Stimulated activated naive CD8-positive, alpha-beta T cell treated with anti-CD3 and anti-CD28 coated beads, Interleukin-15, amount 100 ng/mL, for 72 hours (primary cell): Measurements from ENCODE around the gene CCDC106.

Source experiments
- ATAC-seq: fragments of 150-1000 bp; cut with Tn5 transposase; 2 replicates; pipeline ENCODE4 v1.10.0; 2021; ENCODE audit warnings: mild to moderate bottlenecking, moderate library complexity
- DNase-seq, 2 donors: peaks; one replicate each; pipeline ENCODE4 v3.0.0; 2021 to 2022
- H3K27ac Mint-ChIP-seq, 2 donors: one replicate each; pipeline ENCODE4 v1.8.0; 2022; ENCODE audit warnings: mild to moderate bottlenecking in 2 of 2, mixed read lengths in 2 of 2, moderate library complexity in 2 of 2
- H3K27me3 Mint-ChIP-seq: one replicate; pipeline ENCODE4 v1.8.0; 2022; ENCODE audit warnings: mixed read lengths
- H3K4me1 Mint-ChIP-seq: one replicate; pipeline ENCODE4 v1.8.0; 2022; ENCODE audit warnings: mild to moderate bottlenecking, mixed read lengths
- H3K4me3 Mint-ChIP-seq, 2 donors: one replicate each; pipeline ENCODE4 v1.8.0; 2022; ENCODE audit warnings: mild to moderate bottlenecking in 2 of 2, mixed read lengths in 2 of 2, moderate library complexity in 1 of 2
- H3K9me3 Mint-ChIP-seq, 2 donors: one replicate each; pipeline ENCODE4 v1.8.0; 2022; ENCODE audit warnings: mixed read lengths in 2 of 2

Gene CCDC106

GRCh38 chr19:55661826-55662225, 13.8 kb downstream of the CCDC106 start:
- Mint-ChIP-seq H3K4me3 (no peak overlapping the region), H3K27me3 (no peaks in the 10 kb centered on the region), H3K27ac (peak overlapping the region in 1 of 2 donors; percentile 87), H3K4me1 (peaks cover 80% of the 10 kb centered on the region), H3K9me3 (no peaks in the 10 kb centered on the region)
- DNase-seq (no peak), ATAC-seq (no peak)

- DNase-seq (no peak), ATAC-seq (no peak)
- Mint-ChIP-seq H3K27ac (peak overlapping the region in 1 of 2 donors; percentile 82), H3K27me3 (no peaks in the 10 kb centered on the region), H3K4me3 (no peak overlapping the region), H3K9me3 (no peaks in the 10 kb centered on the region), H3K4me1 (peaks cover 73% of the 10 kb centered on the region)
These were observed 16.0 kb downstream of the CCDC106 start for GRCh38 chr19:55663846-55664536.

- no peak overlapping the region for H3K4me3 Mint-ChIP-seq
- no peaks in the 10 kb centered on the region for H3K27me3 Mint-ChIP-seq
- DNase-seq (no peak), ATAC-seq (no peak)
- peak overlapping the region in 1 of 2 donors; percentile 75 for H3K27ac Mint-ChIP-seq
- H3K4me1 Mint-ChIP-seq = peaks cover 77% of the 10 kb centered on the region
- H3K9me3 Mint-ChIP-seq = no peaks in the 10 kb centered on the region
These were observed 18.5 kb downstream of the CCDC106 start for GRCh38 chr19:55666343-55667005.

GRCh38 chr19:55667006-55667381, 19.0 kb downstream of the CCDC106 start:
- Mint-ChIP-seq H3K9me3 (no peaks in the 10 kb centered on the region), H3K4me1 (peaks cover 77% of the 10 kb centered on the region), H3K27ac (peak overlapping the region in 1 of 2 donors; percentile 75), H3K27me3 (no peaks in the 10 kb centered on the region), H3K4me3 (no peak overlapping the region)
- DNase-seq (no peak), ATAC-seq (no peak)

GRCh38 chr19:55667511-55667910, 19.5 kb downstream of the CCDC106 start:
- Mint-ChIP-seq H3K4me1 (peaks cover 78% of the 10 kb centered on the region), H3K27me3 (no peaks in the 10 kb centered on the region), H3K27ac (no peak overlapping the region), H3K4me3 (no peak overlapping the region), H3K9me3 (no peaks in the 10 kb centered on the region)
- ATAC-seq = no peak
- no peak for DNase-seq

- ATAC-seq (no peak), DNase-seq (no peak)
- Mint-ChIP-seq H3K4me3 (no peak overlapping the region), H3K4me1 (peaks cover 75% of the 10 kb centered on the region), H3K27ac (no peak overlapping the region), H3K27me3 (no peaks in the 10 kb centered on the region), H3K9me3 (no peaks in the 10 kb centered on the region)
These were observed 19.9 kb downstream of the CCDC106 start for GRCh38 chr19:55667958-55668357.

- Mint-ChIP-seq H3K4me3 (no peak overlapping the region), H3K4me1 (peaks cover 75% of the 10 kb centered on the region), H3K27ac (no peak overlapping the region), H3K27me3 (no peaks in the 10 kb centered on the region), H3K9me3 (no peaks in the 10 kb centered on the region)
- no peak for ATAC-seq
- DNase-seq = no peak
These were observed 20.8 kb downstream of the CCDC106 start for GRCh38 chr19:55668603-55669348.

GRCh38 chr19:55669418-55670279, 21.6 kb downstream of the CCDC106 start:
- no peak overlapping the region for H3K27ac Mint-ChIP-seq
- H3K4me1 Mint-ChIP-seq = peaks cover 76% of the 10 kb centered on the region
- ATAC-seq (no peak), DNase-seq (no peak)
- H3K27me3 Mint-ChIP-seq = no peaks in the 10 kb centered on the region
- H3K9me3 Mint-ChIP-seq = no peaks in the 10 kb centered on the region
- H3K4me3 Mint-ChIP-seq = no peak overlapping the region

- Mint-ChIP-seq H3K27ac (peak overlapping the region in 1 of 2 donors; percentile 60), H3K9me3 (no peaks in the 10 kb centered on the region), H3K4me3 (no peak overlapping the region), H3K4me1 (peaks cover 78% of the 10 kb centered on the region), H3K27me3 (no peaks in the 10 kb centered on the region)
- ATAC-seq = no peak
- DNase-seq = no peak
These were observed 22.5 kb downstream of the CCDC106 start for GRCh38 chr19:55670280-55671053.

GRCh38 chr19:55671054-55671378, 23.0 kb downstream of the CCDC106 start:
- H3K4me3 Mint-ChIP-seq = no peak overlapping the region
- DNase-seq = no peak
- H3K27me3 Mint-ChIP-seq = no peaks in the 10 kb centered on the region
- H3K9me3 Mint-ChIP-seq = no peaks in the 10 kb centered on the region
- no peak for ATAC-seq
- peak overlapping the region in 1 of 2 donors; percentile 48 for H3K27ac Mint-ChIP-seq
- peaks cover 76% of the 10 kb centered on the region for H3K4me1 Mint-ChIP-seq

GRCh38 chr19:55672418-55672817, 24.4 kb downstream of the CCDC106 start:
- Mint-ChIP-seq H3K4me3 (no peak overlapping the region), H3K27me3 (no peaks in the 10 kb centered on the region), H3K9me3 (no peaks in the 10 kb centered on the region), H3K4me1 (peaks cover 79% of the 10 kb centered on the region), H3K27ac (no peak overlapping the region)
- no peak for DNase-seq
- no peak for ATAC-seq

GRCh38 chr19:55673465-55673864, 25.5 kb downstream of the CCDC106 start:
- Mint-ChIP-seq H3K9me3 (no peaks in the 10 kb centered on the region), H3K27me3 (no peaks in the 10 kb centered on the region), H3K4me1 (peaks cover 80% of the 10 kb centered on the region), H3K27ac (peak overlapping the region; percentile 35 to 74), H3K4me3 (peak overlapping the region in 1 of 2 donors; percentile 56)
- ATAC-seq (no peak), DNase-seq (no peak)

GRCh38 chr19:55673889-55674288, 25.9 kb downstream of the CCDC106 start:
- Mint-ChIP-seq H3K4me1 (peaks cover 84% of the 10 kb centered on the region), H3K4me3 (peak overlapping the region in 1 of 2 donors; percentile 56), H3K9me3 (no peaks in the 10 kb centered on the region), H3K27me3 (no peaks in the 10 kb centered on the region), H3K27ac (peak overlapping the region in 1 of 2 donors; percentile 74)
- DNase-seq = no peak
- no peak for ATAC-seq

GRCh38 chr19:55674459-55674840, 26.4 kb downstream of the CCDC106 start:
- H3K4me3 Mint-ChIP-seq = peak overlapping the region; percentile 53 to 91
- H3K27ac Mint-ChIP-seq = peak overlapping the region in 1 of 2 donors; percentile 54
- peaks cover 84% of the 10 kb centered on the region for H3K4me1 Mint-ChIP-seq
- H3K9me3 Mint-ChIP-seq = no peaks in the 10 kb centered on the region
- ATAC-seq = no peak
- no peak for DNase-seq
- H3K27me3 Mint-ChIP-seq = no peaks in the 10 kb centered on the region
